B cell (primary cell): ENCODE data around the gene CAPN15. TPM values are rescaled to one million over a fixed set of nuclear protein-coding genes. Genes with fewer than 3 reads are reported as not detected.
"Not testable (repeated sequence)": the region's sequence is repeated elsewhere in the genome, so short reads cannot be mapped to it uniquely, and the experiment has no call there.

Experiments used
- ATAC-seq: fragments of 200-7000 bp; cut with Tn5 transposase; one replicate; pipeline ENCODE4 v1.10.0; 2021; ENCODE audit warnings: low read depth, mild to moderate bottlenecking, moderate number of reproducible peaks, moderate library complexity
- CTCF ChIA-PET: fragments of 350-600 bp; sonication (Branson Sonifier 250); formaldehyde crosslinking; loops from one replicate; lab custom pipeline; 2021; ENCODE audit warnings: antibody characterized with exemption, inconsistent platforms; lab: Charles Lee
- POLR2A ChIA-PET: fragments of 350-600 bp; sonication (Branson Sonifier 250); formaldehyde crosslinking; loops from one replicate; lab custom pipeline; 2021; ENCODE audit warnings: antibody characterized with exemption; lab: Charles Lee
- DNase-seq: peaks from one replicate; pipeline ENCODE4 v3.0.0; 2013
- H2AFZ ChIP-seq: 2 replicates; pipeline ENCODE4 v1.6.1; 2012; ENCODE audit warnings: mild to moderate bottlenecking, low read depth, low read length; ENCODE audit not compliant: insufficient read depth, poor library complexity, severe bottlenecking
- H3K27ac ChIP-seq, 2 donors: 1 replicate in 1 of 2; 2 replicates in 1 of 2; pipeline ENCODE4 v1.5.1; 2012 to 2013; ENCODE audit warnings: low read length in 2 of 2, mild to moderate bottlenecking in 2 of 2, moderate library complexity in 1 of 2
- H3K27me3 ChIP-seq, 4 experiments: fragments of 200-600 bp in 1 of 4; sonication (generic) in 1 of 4; replicated peaks in 1 of 4; 1 replicate in 2 of 4; 2 replicates in 2 of 4; pipeline versions ENCODE4 v1.6.1 to v1.7.0; 2013 to 2016; ENCODE audit warnings: low read length in 3 of 4, mild to moderate bottlenecking in 2 of 4, mixed read lengths in 1 of 4, moderate library complexity in 1 of 4; ENCODE audit not compliant: insufficient read depth in 4 of 4, control insufficient read depth in 3 of 4; ENCODE audit errors: control extremely low read depth in 1 of 4
- H3K36me3 ChIP-seq, 2 experiments: replicated peaks in 1 of 2; 1 replicate in 1 of 2; 2 replicates in 1 of 2; pipeline versions ENCODE4 v1.6.1 to v1.7.1; 2013; ENCODE audit warnings: low read length in 1 of 2; ENCODE audit not compliant: insufficient read depth in 2 of 2, control insufficient read depth in 1 of 2; ENCODE audit errors: control extremely low read depth in 1 of 2, extremely low read depth in 1 of 2
- H3K4me1 ChIP-seq, 2 donors: fragments of 200-600 bp in 1 of 2; sonication (generic) in 1 of 2; 1 replicate in 1 of 2; 2 replicates in 1 of 2; pipeline versions ENCODE4 v1.5.1 to v1.6.1; 2013 to 2017; ENCODE audit warnings: low read length in 2 of 2; ENCODE audit not compliant: control insufficient read depth in 2 of 2, insufficient read depth in 2 of 2
- H3K4me2 ChIP-seq: replicated peaks from 2 replicates; pipeline ENCODE3; 2012; ENCODE audit warnings: mild to moderate bottlenecking, low read depth, low read length; ENCODE audit not compliant: poor library complexity, severe bottlenecking
- H3K4me3 ChIP-seq, 5 experiments: fragments of 200-600 bp in 1 of 5; sonication (generic) in 1 of 5; 1 replicate in 3 of 5; 2 replicates in 2 of 5; pipeline versions ENCODE4 v1.5.1 to v1.7.0; 2011 to 2016; ENCODE audit warnings: low read length in 4 of 5, mild to moderate bottlenecking in 4 of 5, low read depth in 2 of 5, control low read depth in 1 of 5, moderate library complexity in 1 of 5; ENCODE audit not compliant: insufficient read depth in 1 of 5; ENCODE audit errors: control extremely low read depth in 1 of 5, extremely low read depth in 1 of 5
- H3K79me2 ChIP-seq: fragments of 200-600 bp; sonication (generic); one replicate; pipeline ENCODE4 v1.6.0; 2016; ENCODE audit warnings: low read length; ENCODE audit not compliant: control insufficient read depth, insufficient read depth
- H3K9ac ChIP-seq: fragments of 200-600 bp; sonication (generic); 2 replicates; pipeline ENCODE4 v1.6.1; 2017; ENCODE audit warnings: mild to moderate bottlenecking, low read length, moderate library complexity
- H3K9me3 ChIP-seq, 3 donors: one replicate each; pipeline versions ENCODE4 v1.6.1 to v1.7.1; 2013; ENCODE audit warnings: low read length in 2 of 3; ENCODE audit not compliant: control insufficient read depth in 2 of 3, insufficient read depth in 1 of 3; ENCODE audit errors: control extremely low read depth in 1 of 3
- H4K20me1 ChIP-seq: 2 replicates; pipeline ENCODE4 v1.6.0; 2012; ENCODE audit warnings: mild to moderate bottlenecking, low read length; ENCODE audit not compliant: insufficient read depth, control insufficient read depth, poor library complexity, severe bottlenecking
- H3K27ac Mint-ChIP-seq: one replicate; pipeline ENCODE4 v1.8.0; 2021; ENCODE audit warnings: mixed read lengths
- H3K27me3 Mint-ChIP-seq: one replicate; pipeline ENCODE4 v1.8.0; 2021; ENCODE audit warnings: mixed read lengths
- H3K4me1 Mint-ChIP-seq: one replicate; pipeline ENCODE4 v1.8.0; 2021; ENCODE audit warnings: mixed read lengths
- H3K4me3 Mint-ChIP-seq: one replicate; pipeline ENCODE4 v1.8.0; 2021; ENCODE audit warnings: mixed read lengths
- H3K9me3 Mint-ChIP-seq: one replicate; pipeline ENCODE4 v1.8.0; 2022; ENCODE audit warnings: mixed read lengths; ENCODE audit not compliant: insufficient read depth
- CTCF ChIP-seq: fragments of 200-600 bp; IDR thresholded peaks from one replicate; pipeline ENCODE4 v1.8.0; 2022; ENCODE audit warnings: antibody characterized with exemption, mild to moderate bottlenecking
- EZH2 ChIP-seq: IDR thresholded peaks from 2 replicates; pipeline ENCODE4 v1.6.1; 2012; ENCODE audit warnings: borderline replicate concordance, low read depth, mild to moderate bottlenecking, moderate library complexity, low read length; ENCODE audit not compliant: insufficient read depth, poor library complexity, severe bottlenecking
- WGBS: methylation state at CpG from one replicate; pipeline ENCODE4 v1.1.5; 2013; ENCODE audit warnings: missing lambda C conversion rate; ENCODE audit not compliant: insufficient coverage; 5-methylcytosine and 5-hydroxymethylcytosine counted together
- intact Hi-C: fragments of 100-400 bp; cut with micrococcal nuclease; formaldehyde crosslinking; loops from one replicate; pipeline ENCODE4 v1.10.0; 2022
- polyA plus RNA-seq: library from polyadenylated mRNA; depleted of rRNA; stranded (reverse); fragments of >200 nt; gene quantifications from 2 replicates; pipeline ENCODE4 v1.2.3, GENCODE V29; 2012
- total RNA-seq, 2 donors: library from RNA; stranded (reverse); fragments of 120-200 nt in 1 of 2; gene quantifications; 1 replicate in 1 of 2; 2 replicates in 1 of 2; pipeline versions ENCODE4 v1.2.3 to v1.2.4, GENCODE V29; 2013 to 2022

Gene CAPN15
- total and polyA plus RNA-seq, 2 donors (not counting 1 experiment from before 2014, with no cell fraction given): 67.2 to 77.2 TPM

- TF ChIP-seq EZH2 (no peak), CTCF (no peak)
- H3K27ac ChIP-seq: no peak overlapping the region
- H3K4me1 ChIP-seq: no peaks in the 10 kb centered on the region
- no peak overlapping the region for H3K9ac ChIP-seq
- 97% methylated on average over 15 of the region's 19 CpGs for WGBS
- Mint-ChIP-seq H3K27ac (no peak overlapping the region), H3K4me1 (no peaks in the 10 kb centered on the region), H3K4me3 (no peak overlapping the region), H3K27me3 (no peaks in the 10 kb centered on the region), H3K9me3 (no peaks in the 10 kb centered on the region)
- DNase-seq (no peak), ATAC-seq (no peak)
- no peaks in the 10 kb centered on the region for H3K79me2 ChIP-seq
- POLR2A ChIA-PET: no interaction called here
- H3K9me3 ChIP-seq: peaks cover 0 to 3% (median 0%) of the 10 kb centered on the region in 3 donors
- no peaks in the 10 kb centered on the region for H3K27me3 ChIP-seq
- no peak overlapping the region for H3K4me3 ChIP-seq
- peaks cover 0 to 14% of the 10 kb centered on the region in 2 experiments for H3K36me3 ChIP-seq
- H4K20me1 ChIP-seq: no peaks in the 10 kb centered on the region
- no peak overlapping the region for H3K4me2 ChIP-seq
- intact Hi-C loops: no loop called here
- CTCF ChIA-PET: interaction anchor here (0.6 kb wide), 1 partner anchor 8 kb away, joined by 4 read pairs; no protein-coding TSS in a partner anchor
- no peak overlapping the region for H2AFZ ChIP-seq
These were observed 36.1 kb upstream of the CAPN15 start for GRCh38 chr16:491220-491919.

GRCh38 chr16:492211-492875 lies 35.2 kb upstream of the CAPN15 start:
- Histone ChIP-seq H4K20me1 (no peaks in the 10 kb centered on the region), H3K27me3 (no peaks in the 10 kb centered on the region), H3K9ac (no peak overlapping the region), H3K36me3 (peaks cover 0 to 14% of the 10 kb centered on the region in 2 experiments), H3K4me1 (no peaks in the 10 kb centered on the region), H3K4me2 (no peak overlapping the region), H3K9me3 (peaks cover 0 to 1% (median 0%) of the 10 kb centered on the region in 3 donors), H2AFZ (no peak overlapping the region), H3K4me3 (no peak overlapping the region), H3K79me2 (no peaks in the 10 kb centered on the region), H3K27ac (no peak overlapping the region)
- no peaks in the 10 kb centered on the region for H3K27me3 Mint-ChIP-seq
- no peak overlapping the region for H3K27ac Mint-ChIP-seq
- no peaks in the 10 kb centered on the region for H3K9me3 Mint-ChIP-seq
- TF ChIP-seq CTCF (no peak), EZH2 (no peak)
- intact Hi-C loops: no loop called here
- ChIA-PET CTCF (no interaction called here), POLR2A (no interaction called here)
- ATAC-seq (no peak), DNase-seq (no peak)
- H3K4me3 Mint-ChIP-seq: no peak overlapping the region
- no peaks in the 10 kb centered on the region for H3K4me1 Mint-ChIP-seq
- WGBS: 82% methylated on average over 28 of the region's 30 CpGs

- H2AFZ ChIP-seq, ATAC-seq, H3K27me3 Mint-ChIP-seq, H3K4me3 ChIP-seq, DNase-seq, H3K4me3 Mint-ChIP-seq, H4K20me1 ChIP-seq, H3K27ac Mint-ChIP-seq, H3K79me2 ChIP-seq, CTCF ChIA-PET, H3K27me3 ChIP-seq, H3K9me3 Mint-ChIP-seq, H3K27ac ChIP-seq, H3K4me1 Mint-ChIP-seq, H3K9me3 ChIP-seq, H3K4me2 ChIP-seq, POLR2A ChIA-PET, intact Hi-C loops, H3K4me1 ChIP-seq, H3K36me3 ChIP-seq, H3K9ac ChIP-seq: not testable (repeated sequence)
- WGBS: 90% methylated on average over 11 of the region's 15 CpGs
These were observed 32.8 kb upstream of the CAPN15 start for GRCh38 chr16:494676-495075.
